B cell (primary cell): Measurements from ENCODE around the gene C19orf73. TPM values are rescaled to one million over a fixed set of nuclear protein-coding genes. Genes with fewer than 3 reads are reported as not detected.

Experiments used
- ATAC-seq: fragments of 200-7000 bp; cut with Tn5 transposase; one replicate; pipeline ENCODE4 v1.10.0; 2021; ENCODE audit warnings: low read depth, mild to moderate bottlenecking, moderate number of reproducible peaks, moderate library complexity
- CTCF ChIA-PET: fragments of 350-600 bp; sonication (Branson Sonifier 250); formaldehyde crosslinking; loops from one replicate; lab custom pipeline; 2021; ENCODE audit warnings: antibody characterized with exemption, inconsistent platforms; lab: Charles Lee
- POLR2A ChIA-PET: fragments of 350-600 bp; sonication (Branson Sonifier 250); formaldehyde crosslinking; loops from one replicate; lab custom pipeline; 2021; ENCODE audit warnings: antibody characterized with exemption; lab: Charles Lee
- DNase-seq: peaks from one replicate; pipeline ENCODE4 v3.0.0; 2013
- H2AFZ ChIP-seq: 2 replicates; pipeline ENCODE4 v1.6.1; 2012; ENCODE audit warnings: mild to moderate bottlenecking, low read depth, low read length; ENCODE audit not compliant: insufficient read depth, poor library complexity, severe bottlenecking
- H3K27ac ChIP-seq, 2 donors: 1 replicate in 1 of 2; 2 replicates in 1 of 2; pipeline ENCODE4 v1.5.1; 2012 to 2013; ENCODE audit warnings: low read length in 2 of 2, mild to moderate bottlenecking in 2 of 2, moderate library complexity in 1 of 2
- H3K27me3 ChIP-seq, 4 experiments: fragments of 200-600 bp in 1 of 4; sonication (generic) in 1 of 4; replicated peaks in 1 of 4; 1 replicate in 2 of 4; 2 replicates in 2 of 4; pipeline versions ENCODE4 v1.6.1 to v1.7.0; 2013 to 2016; ENCODE audit warnings: low read length in 3 of 4, mild to moderate bottlenecking in 2 of 4, mixed read lengths in 1 of 4, moderate library complexity in 1 of 4; ENCODE audit not compliant: insufficient read depth in 4 of 4, control insufficient read depth in 3 of 4; ENCODE audit errors: control extremely low read depth in 1 of 4
- H3K36me3 ChIP-seq, 2 experiments: replicated peaks in 1 of 2; 1 replicate in 1 of 2; 2 replicates in 1 of 2; pipeline versions ENCODE4 v1.6.1 to v1.7.1; 2013; ENCODE audit warnings: low read length in 1 of 2; ENCODE audit not compliant: insufficient read depth in 2 of 2, control insufficient read depth in 1 of 2; ENCODE audit errors: control extremely low read depth in 1 of 2, extremely low read depth in 1 of 2
- H3K4me1 ChIP-seq, 2 donors: fragments of 200-600 bp in 1 of 2; sonication (generic) in 1 of 2; 1 replicate in 1 of 2; 2 replicates in 1 of 2; pipeline versions ENCODE4 v1.5.1 to v1.6.1; 2013 to 2017; ENCODE audit warnings: low read length in 2 of 2; ENCODE audit not compliant: control insufficient read depth in 2 of 2, insufficient read depth in 2 of 2
- H3K4me2 ChIP-seq: replicated peaks from 2 replicates; pipeline ENCODE3; 2012; ENCODE audit warnings: mild to moderate bottlenecking, low read depth, low read length; ENCODE audit not compliant: poor library complexity, severe bottlenecking
- H3K4me3 ChIP-seq, 5 experiments: fragments of 200-600 bp in 1 of 5; sonication (generic) in 1 of 5; 1 replicate in 3 of 5; 2 replicates in 2 of 5; pipeline versions ENCODE4 v1.5.1 to v1.7.0; 2011 to 2016; ENCODE audit warnings: low read length in 4 of 5, mild to moderate bottlenecking in 4 of 5, low read depth in 2 of 5, control low read depth in 1 of 5, moderate library complexity in 1 of 5; ENCODE audit not compliant: insufficient read depth in 1 of 5; ENCODE audit errors: control extremely low read depth in 1 of 5, extremely low read depth in 1 of 5
- H3K79me2 ChIP-seq: fragments of 200-600 bp; sonication (generic); one replicate; pipeline ENCODE4 v1.6.0; 2016; ENCODE audit warnings: low read length; ENCODE audit not compliant: control insufficient read depth, insufficient read depth
- H3K9ac ChIP-seq: fragments of 200-600 bp; sonication (generic); 2 replicates; pipeline ENCODE4 v1.6.1; 2017; ENCODE audit warnings: mild to moderate bottlenecking, low read length, moderate library complexity
- H3K9me3 ChIP-seq, 3 donors: one replicate each; pipeline versions ENCODE4 v1.6.1 to v1.7.1; 2013; ENCODE audit warnings: low read length in 2 of 3; ENCODE audit not compliant: control insufficient read depth in 2 of 3, insufficient read depth in 1 of 3; ENCODE audit errors: control extremely low read depth in 1 of 3
- H4K20me1 ChIP-seq: 2 replicates; pipeline ENCODE4 v1.6.0; 2012; ENCODE audit warnings: mild to moderate bottlenecking, low read length; ENCODE audit not compliant: insufficient read depth, control insufficient read depth, poor library complexity, severe bottlenecking
- H3K27ac Mint-ChIP-seq: one replicate; pipeline ENCODE4 v1.8.0; 2021; ENCODE audit warnings: mixed read lengths
- H3K27me3 Mint-ChIP-seq: one replicate; pipeline ENCODE4 v1.8.0; 2021; ENCODE audit warnings: mixed read lengths
- H3K4me1 Mint-ChIP-seq: one replicate; pipeline ENCODE4 v1.8.0; 2021; ENCODE audit warnings: mixed read lengths
- H3K4me3 Mint-ChIP-seq: one replicate; pipeline ENCODE4 v1.8.0; 2021; ENCODE audit warnings: mixed read lengths
- H3K9me3 Mint-ChIP-seq: one replicate; pipeline ENCODE4 v1.8.0; 2022; ENCODE audit warnings: mixed read lengths; ENCODE audit not compliant: insufficient read depth
- CTCF ChIP-seq: fragments of 200-600 bp; IDR thresholded peaks from one replicate; pipeline ENCODE4 v1.8.0; 2022; ENCODE audit warnings: antibody characterized with exemption, mild to moderate bottlenecking
- EZH2 ChIP-seq: IDR thresholded peaks from 2 replicates; pipeline ENCODE4 v1.6.1; 2012; ENCODE audit warnings: borderline replicate concordance, low read depth, mild to moderate bottlenecking, moderate library complexity, low read length; ENCODE audit not compliant: insufficient read depth, poor library complexity, severe bottlenecking
- WGBS: methylation state at CpG from one replicate; pipeline ENCODE4 v1.1.5; 2013; ENCODE audit warnings: missing lambda C conversion rate; ENCODE audit not compliant: insufficient coverage; 5-methylcytosine and 5-hydroxymethylcytosine counted together
- intact Hi-C: fragments of 100-400 bp; cut with micrococcal nuclease; formaldehyde crosslinking; loops from one replicate; pipeline ENCODE4 v1.10.0; 2022
- polyA plus RNA-seq: library from polyadenylated mRNA; depleted of rRNA; stranded (reverse); fragments of >200 nt; gene quantifications from 2 replicates; pipeline ENCODE4 v1.2.3, GENCODE V29; 2012
- total RNA-seq, 2 donors: library from RNA; stranded (reverse); fragments of 120-200 nt in 1 of 2; gene quantifications; 1 replicate in 1 of 2; 2 replicates in 1 of 2; pipeline versions ENCODE4 v1.2.3 to v1.2.4, GENCODE V29; 2013 to 2022

The C19orf73 gene
- total and polyA plus RNA-seq, 2 donors (not counting 1 experiment from before 2014, with no cell fraction given): 3.9 to 8.2 TPM

- CTCF ChIA-PET: interaction anchor here (0.6 kb wide), 1 partner anchor 175 kb away, joined by 3 read pairs; no protein-coding TSS in a partner anchor
Measured at GRCh38 chr19:49091391-49092038, 27.4 kb downstream of the C19orf73 start.

More at GRCh38 chr19:49091391-49092038, 27.4 kb downstream of the C19orf73 start:
- Histone ChIP-seq H3K27me3 (no peaks in the 10 kb centered on the region), H3K4me3 (no peak overlapping the region), H3K79me2 (peaks cover 78% of the 10 kb centered on the region), H3K27ac (no peak overlapping the region), H3K9ac (no peak overlapping the region), H3K4me2 (no peak overlapping the region), H3K4me1 (peaks cover 10 to 13% of the 10 kb centered on the region in 2 donors), H2AFZ (no peak overlapping the region), H4K20me1 (peaks cover 91% of the 10 kb centered on the region), H3K9me3 (no peaks in the 10 kb centered on the region), H3K36me3 (peaks cover 0 to 66% of the 10 kb centered on the region in 2 experiments)
- DNase-seq (no peak), ATAC-seq (no peak)
- no peaks in the 10 kb centered on the region for H3K27me3 Mint-ChIP-seq
- WGBS: 96% methylated on average over 15 of the region's 17 CpGs
- intact Hi-C loops: no loop called here
- peaks cover 24% of the 10 kb centered on the region for H3K4me1 Mint-ChIP-seq
- TF ChIP-seq EZH2 (no peak), CTCF (no peak)
- no peaks in the 10 kb centered on the region for H3K9me3 Mint-ChIP-seq
- POLR2A ChIA-PET: no interaction called here
- no peak overlapping the region for H3K4me3 Mint-ChIP-seq
- no peak overlapping the region for H3K27ac Mint-ChIP-seq
